Epithelial cell of proximal tubule (primary cell): ENCODE measurements around the gene KIAA0586. TPM values are rescaled to one million over a fixed set of nuclear protein-coding genes. Genes with fewer than 3 reads are reported as not detected.
A peak's percentile ranks its signal among the peaks of the same experiment; 100 is the strongest.

Experiments
- DNase-seq: peaks from one replicate; pipeline ENCODE4 v3.0.0-alpha.2; 2011; ENCODE audit warnings: low read depth
- H3K4me3 ChIP-seq: 2 replicates; pipeline ENCODE4 v1.5.1; 2011; ENCODE audit warnings: low read depth, mild to moderate bottlenecking, low read length
- total RNA-seq: library from RNA; depleted of rRNA; stranded (reverse); fragments of >200 nt; gene quantifications from 2 replicates; pipeline ENCODE4 v1.2.3, GENCODE V29; 2015
- TF ChIP-seq, protein P1 (sequence below): conservative IDR thresholded peaks from 2 replicates; pipeline ENCODE4 v1.5.1; 2012; ENCODE audit warnings: low read depth, mild to moderate bottlenecking, low read length

KIAA0586 gene
- total RNA-seq, 1 donor from 2014 or later, result 11.2 TPM

- H3K4me3 ChIP-seq, result no peak overlapping the region
- TF ChIP-seq, protein P1, sequence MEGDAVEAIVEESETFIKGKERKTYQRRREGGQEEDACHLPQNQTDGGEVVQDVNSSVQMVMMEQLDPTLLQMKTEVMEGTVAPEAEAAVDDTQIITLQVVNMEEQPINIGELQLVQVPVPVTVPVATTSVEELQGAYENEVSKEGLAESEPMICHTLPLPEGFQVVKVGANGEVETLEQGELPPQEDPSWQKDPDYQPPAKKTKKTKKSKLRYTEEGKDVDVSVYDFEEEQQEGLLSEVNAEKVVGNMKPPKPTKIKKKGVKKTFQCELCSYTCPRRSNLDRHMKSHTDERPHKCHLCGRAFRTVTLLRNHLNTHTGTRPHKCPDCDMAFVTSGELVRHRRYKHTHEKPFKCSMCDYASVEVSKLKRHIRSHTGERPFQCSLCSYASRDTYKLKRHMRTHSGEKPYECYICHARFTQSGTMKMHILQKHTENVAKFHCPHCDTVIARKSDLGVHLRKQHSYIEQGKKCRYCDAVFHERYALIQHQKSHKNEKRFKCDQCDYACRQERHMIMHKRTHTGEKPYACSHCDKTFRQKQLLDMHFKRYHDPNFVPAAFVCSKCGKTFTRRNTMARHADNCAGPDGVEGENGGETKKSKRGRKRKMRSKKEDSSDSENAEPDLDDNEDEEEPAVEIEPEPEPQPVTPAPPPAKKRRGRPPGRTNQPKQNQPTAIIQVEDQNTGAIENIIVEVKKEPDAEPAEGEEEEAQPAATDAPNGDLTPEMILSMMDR, result no peak
- DNase-seq, result no peak
These were observed 134.6 kb downstream of the KIAA0586 start for GRCh38 chr14:58562141-58562540.

DNA sequence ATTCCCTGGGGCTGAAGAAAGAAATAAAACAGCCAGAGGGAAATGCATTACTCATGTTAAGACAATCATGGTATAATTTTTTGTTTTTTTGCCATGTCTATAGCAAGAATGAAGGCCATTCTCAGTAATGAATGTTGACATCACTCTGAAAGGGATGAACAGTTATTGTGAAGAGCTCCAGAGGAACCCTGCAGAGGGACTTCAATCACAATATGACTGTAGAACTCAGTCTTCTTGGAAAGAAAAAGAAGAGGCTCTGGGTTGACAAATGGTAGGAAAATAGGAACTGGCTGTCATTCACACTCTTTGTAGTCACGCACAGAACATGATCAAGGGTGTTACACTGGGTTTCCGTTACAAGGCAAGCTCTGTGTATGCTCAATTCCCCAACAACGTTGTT, 136.5 kb downstream of the KIAA0586 start:
- TF ChIP-seq, protein P1, result no peak
- no peak overlapping the region for H3K4me3 ChIP-seq
- no peak for DNase-seq

DNA sequence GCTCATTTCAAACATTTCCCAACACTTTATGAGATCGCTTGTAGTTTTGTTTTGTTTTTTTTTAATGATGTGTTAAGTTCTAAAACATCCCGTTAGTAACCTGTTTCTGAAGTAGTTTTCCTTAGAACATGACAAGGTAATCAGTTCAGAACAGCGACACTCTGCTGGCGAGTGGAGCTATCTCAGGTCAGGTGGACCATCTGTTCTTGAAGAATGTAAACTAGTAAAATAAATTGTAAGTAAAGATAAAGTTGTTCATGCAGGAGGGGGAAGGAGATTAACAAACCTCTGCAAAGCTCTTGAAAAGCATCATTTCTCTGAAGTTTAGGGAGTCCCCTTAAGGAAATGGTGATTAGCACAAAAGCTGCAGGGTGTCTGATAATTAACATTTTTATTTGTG, 138.3 kb downstream of the KIAA0586 start:
- no peak for DNase-seq
- no peak overlapping the region for H3K4me3 ChIP-seq
- TF ChIP-seq, protein P1, result no peak

- TF ChIP-seq, protein P1, result no peak
- H3K4me3 ChIP-seq, result no peak overlapping the region
- no peak for DNase-seq
These were observed 139.5 kb downstream of the KIAA0586 start for GRCh38 chr14:58566979-58567378.

GRCh38 chr14:58568322-58568721, 140.8 kb downstream of the KIAA0586 start:
- TF ChIP-seq, protein P1, result no peak
- DNase-seq, result no peak
- H3K4me3 ChIP-seq, result no peak overlapping the region

DNA sequence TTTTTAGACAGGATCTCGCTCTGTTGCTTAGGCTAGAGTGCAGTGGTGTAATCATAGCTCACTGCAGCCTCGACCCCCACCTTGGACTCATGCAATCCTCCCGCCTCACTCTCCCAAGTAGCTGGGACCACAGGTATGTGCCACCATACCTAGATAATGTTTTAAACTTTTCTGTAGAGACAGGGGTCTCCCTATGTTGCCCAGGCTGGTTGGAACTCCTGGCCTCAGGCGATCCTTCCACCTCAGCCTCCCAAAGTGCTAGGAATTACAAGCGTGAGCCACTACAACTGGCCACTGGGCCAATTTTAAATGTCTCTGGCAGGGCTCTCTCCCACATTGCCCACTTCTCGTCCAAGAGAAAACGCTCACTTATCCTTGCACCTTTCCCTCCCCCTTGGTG, 143.7 kb downstream of the KIAA0586 start:
- no peak overlapping the region for H3K4me3 ChIP-seq
- no peak for DNase-seq
- TF ChIP-seq, protein P1, result no peak

GRCh38 chr14:58571769-58572472, 144.4 kb downstream of the KIAA0586 start:
- peak; percentile 80 for DNase-seq
- TF ChIP-seq, protein P1, result no peak
- H3K4me3 ChIP-seq, result no peak overlapping the region
